ENCODE results near the gene TMEM243. TPM values are rescaled to one million over a fixed set of nuclear protein-coding genes. Genes with fewer than 3 reads are reported as not detected.

TMEM243 gene
- total and polyA plus RNA-seq, 2 experiments from 2014 or later: 52.7 to 76.9 TPM

- no peak for DNase-seq
- no peak overlapping the region for H3K4me3 ChIP-seq
- TF ChIP-seq EZH2 (IDR thresholded peaks at IDR 0.05; ENCODE audit: insufficient read depth, poor library complexity, severe bottlenecking) (no peak), EZH2phosphoT487 (IDR thresholded peaks at IDR 0.05; ENCODE audit: insufficient read depth, low read depth) (no peak)
- in situ Hi-C loops (cut with MboI): no loop called here
- H3K79me2 ChIP-seq (ENCODE audit: insufficient read depth): peaks cover 58% of the 10 kb centered on the region
- no peak overlapping the region for H3K4me2 ChIP-seq (ENCODE audit: unreplicated experiment)
- 66 to 72% methylated on average over 6 of the region's 6 CpGs for WGBS, 2 experiments (ENCODE audit: low coverage in 1 of 2, low lambda C conversion rate in 2 of 2, missing lambda C conversion rate in 2 of 2)
- no peak overlapping the region for H3K9ac ChIP-seq
- H3K27me3 ChIP-seq (replicated peaks; ENCODE audit: insufficient read depth): no peaks in the 10 kb centered on the region
- H4K20me1 ChIP-seq (ENCODE audit: insufficient read depth): no peaks in the 10 kb centered on the region
- H3K4me1 ChIP-seq (ENCODE audit: insufficient read depth): no peaks in the 10 kb centered on the region; the same call in 1 of the 2 replicates
- H3K36me3 ChIP-seq (ENCODE audit: low read depth): peaks cover 95% of the 10 kb centered on the region
- no peaks in the 10 kb centered on the region for H3K9me3 ChIP-seq (ENCODE audit: low read depth)
- H2AFZ ChIP-seq: no peak overlapping the region
- H3F3A ChIP-seq (ENCODE audit: insufficient read depth): peaks cover 76% of the 10 kb centered on the region
- H3K27ac ChIP-seq: peak overlapping the region; percentile 3; the same call in 1 of the 2 replicates
- no peaks in the 10 kb centered on the region for H3K9me2 ChIP-seq (ENCODE audit: insufficient read depth)
These were observed 26.6 kb downstream of the TMEM243 start for GRCh38 chr7:87192784-87193487.

GRCh38 chr7:87190783-87191182 is 28.7 kb downstream of the TMEM243 start:
- H3K4me2 ChIP-seq (ENCODE audit: unreplicated experiment): no peak overlapping the region
- H3K9me3 ChIP-seq (ENCODE audit: low read depth): no peaks in the 10 kb centered on the region
- no peak for TF ChIP-seq EZH2phosphoT487 (IDR thresholded peaks at IDR 0.05; ENCODE audit: insufficient read depth, low read depth)
- TF ChIP-seq EZH2 (IDR thresholded peaks at IDR 0.05; ENCODE audit: insufficient read depth, poor library complexity, severe bottlenecking): no peak
- H4K20me1 ChIP-seq (ENCODE audit: insufficient read depth): no peaks in the 10 kb centered on the region
- H3K36me3 ChIP-seq (ENCODE audit: low read depth): peaks cover 95% of the 10 kb centered on the region
- no peak overlapping the region for H3K9ac ChIP-seq
- H2AFZ ChIP-seq: no peak overlapping the region
- no peaks in the 10 kb centered on the region; the same call in 1 of the 2 replicates for H3K4me1 ChIP-seq (ENCODE audit: insufficient read depth)
- no peaks in the 10 kb centered on the region for H3K27me3 ChIP-seq (replicated peaks; ENCODE audit: insufficient read depth)
- H3K79me2 ChIP-seq (ENCODE audit: insufficient read depth): peaks cover 55% of the 10 kb centered on the region
- WGBS, 2 experiments (ENCODE audit: low coverage in 1 of 2, low lambda C conversion rate in 2 of 2, missing lambda C conversion rate in 2 of 2): 97 to 100% methylated on average over 3 of the region's 3 CpGs
- no peak overlapping the region for H3K4me3 ChIP-seq
- no peak overlapping the region for H3K27ac ChIP-seq
- no peaks in the 10 kb centered on the region for H3K9me2 ChIP-seq (ENCODE audit: insufficient read depth)
- no peak for DNase-seq
- peaks cover 82% of the 10 kb centered on the region for H3F3A ChIP-seq (ENCODE audit: insufficient read depth)
- in situ Hi-C loops (cut with MboI): no loop called here

GRCh38 chr7:87188930-87189329 is 30.6 kb downstream of the TMEM243 start:
- in situ Hi-C loops (cut with MboI): no loop called here
- TF ChIP-seq EZH2 (IDR thresholded peaks at IDR 0.05; ENCODE audit: insufficient read depth, poor library complexity, severe bottlenecking): no peak
- TF ChIP-seq EZH2phosphoT487 (IDR thresholded peaks at IDR 0.05; ENCODE audit: insufficient read depth, low read depth): no peak
- no peak overlapping the region for H3K9ac ChIP-seq

GRCh38 chr7:87187120-87187519 is 32.4 kb downstream of the TMEM243 start:
- Histone ChIP-seq H3K27ac (no peak overlapping the region), H3K9ac (no peak overlapping the region), H3K27me3 (replicated peaks; ENCODE audit: insufficient read depth) (no peaks in the 10 kb centered on the region), H2AFZ (no peak overlapping the region), H3K4me2 (ENCODE audit: unreplicated experiment) (no peak overlapping the region), H3K79me2 (ENCODE audit: insufficient read depth) (peaks cover 52% of the 10 kb centered on the region), H3F3A (ENCODE audit: insufficient read depth) (peaks cover 73% of the 10 kb centered on the region), H4K20me1 (ENCODE audit: insufficient read depth) (no peaks in the 10 kb centered on the region), H3K9me2 (ENCODE audit: insufficient read depth) (no peaks in the 10 kb centered on the region), H3K36me3 (ENCODE audit: low read depth) (peaks cover 96% of the 10 kb centered on the region), H3K9me3 (ENCODE audit: low read depth) (no peaks in the 10 kb centered on the region), H3K4me1 (ENCODE audit: insufficient read depth) (no peaks in the 10 kb centered on the region), H3K4me3 (no peak overlapping the region)
- in situ Hi-C loops (cut with MboI): no loop called here
- WGBS, 2 experiments (ENCODE audit: low coverage in 1 of 2, low lambda C conversion rate in 2 of 2, missing lambda C conversion rate in 2 of 2): 89 to 95% methylated on average over 2 of the region's 2 CpGs
- TF ChIP-seq EZH2 (IDR thresholded peaks at IDR 0.05; ENCODE audit: insufficient read depth, poor library complexity, severe bottlenecking) (no peak), EZH2phosphoT487 (IDR thresholded peaks at IDR 0.05; ENCODE audit: insufficient read depth, low read depth) (no peak)
- no peak for DNase-seq

More at GRCh38 chr7:87188930-87189329, 30.6 kb downstream of the TMEM243 start:
- no peak overlapping the region for H3K4me3 ChIP-seq
- H3K9me3 ChIP-seq (ENCODE audit: low read depth): no peaks in the 10 kb centered on the region
- H3K36me3 ChIP-seq (ENCODE audit: low read depth): peaks cover 95% of the 10 kb centered on the region
- WGBS, 2 experiments (ENCODE audit: low coverage in 1 of 2, low lambda C conversion rate in 2 of 2, missing lambda C conversion rate in 2 of 2): 98 to 99% methylated on average over 2 of the region's 2 CpGs
- no peaks in the 10 kb centered on the region for H3K9me2 ChIP-seq (ENCODE audit: insufficient read depth)
- no peak overlapping the region for H3K4me2 ChIP-seq (ENCODE audit: unreplicated experiment)
- H3K27me3 ChIP-seq (replicated peaks; ENCODE audit: insufficient read depth): no peaks in the 10 kb centered on the region
- no peak overlapping the region for H2AFZ ChIP-seq
- no peaks in the 10 kb centered on the region for H4K20me1 ChIP-seq (ENCODE audit: insufficient read depth)
- peaks cover 54% of the 10 kb centered on the region for H3K79me2 ChIP-seq (ENCODE audit: insufficient read depth)
- no peak for DNase-seq
- peaks cover 74% of the 10 kb centered on the region for H3F3A ChIP-seq (ENCODE audit: insufficient read depth)
- H3K27ac ChIP-seq: no peak overlapping the region
- no peaks in the 10 kb centered on the region for H3K4me1 ChIP-seq (ENCODE audit: insufficient read depth)
